H1 (cell line): Measurements from ENCODE around the gene IRF3. TPM values are rescaled to one million over a fixed set of nuclear protein-coding genes. Genes with fewer than 3 reads are reported as not detected.

Experiments used
- ASH2L ChIP-seq: fragments of 200-600, 300-600 bp; sonication (generic); IDR thresholded peaks from one replicate; pipeline ENCODE4 v1.7.1; 2017; ENCODE audit warnings: low read length
- CHD2 ChIP-seq: IDR thresholded peaks from 2 replicates; pipeline ENCODE4 v1.6.1; 2012; ENCODE audit warnings: low read length, improper control_type of control experiment
- CHD7 ChIP-seq: fragments of 300-600 bp; sonication (generic); IDR thresholded peaks from 2 replicates; pipeline ENCODE4 v1.7.1; 2012; ENCODE audit warnings: low read length, moderate library complexity, mild to moderate bottlenecking, inconsistent platforms; ENCODE audit not compliant: insufficient replicate concordance
- EP300 ChIP-seq, 2 experiments: IDR thresholded peaks; 1 replicate in 1 of 2; 2 replicates in 1 of 2; pipeline ENCODE4 v1.6.1; 2011 to 2012; ENCODE audit warnings: low read depth in 2 of 2, low read length in 2 of 2, mild to moderate bottlenecking in 2 of 2, borderline replicate concordance in 1 of 2, inconsistent platforms in 1 of 2, moderate library complexity in 1 of 2
- MAFK ChIP-seq: IDR thresholded peaks from 2 replicates; pipeline ENCODE4 v1.6.1; 2012; ENCODE audit warnings: low read depth, mild to moderate bottlenecking, improper control_type of control experiment, low read length
- MAX ChIP-seq: IDR thresholded peaks from 2 replicates; pipeline ENCODE4 v1.6.1; 2012; ENCODE audit warnings: inconsistent platforms
- NANOG ChIP-seq: IDR thresholded peaks from 2 replicates; pipeline ENCODE4 v1.6.1; 2011; ENCODE audit warnings: low read length, low read depth, mild to moderate bottlenecking, inconsistent platforms; ENCODE audit not compliant: insufficient read depth, poor library complexity, severe bottlenecking
- NRF1 ChIP-seq: IDR thresholded peaks from 2 replicates; pipeline ENCODE4 v1.6.1; 2011; ENCODE audit warnings: mild to moderate bottlenecking, low read depth, low read length, improper control_type of control experiment
- USF2 ChIP-seq: IDR thresholded peaks from 2 replicates; pipeline ENCODE4 v1.6.1; 2011; ENCODE audit warnings: low read length, improper control_type of control experiment
- polyA plus RNA-seq, 7 experiments: library from polyadenylated mRNA; depleted of rRNA in 3 of 7; stranded (reverse) in 5 of 7; unstranded in 2 of 7; fragments of >200 nt in 5 of 7; fragments of 200-250 nt in 2 of 7; gene quantifications; 1 replicate in 5 of 7; 2 replicates in 1 of 7; 4 replicates in 1 of 7; pipeline versions ENCODE4 v1.2.1 to v1.2.3, GENCODE V29; 2011 to 2013; ENCODE audit warnings: missing spikeins in 2 of 7, mixed read lengths in 2 of 7
- total RNA-seq: library from RNA; stranded (reverse); fragmentation: NEBNext Ultra II Directional; extraction: Animal tissue kit (Norgen Biotek cat#: 25700); gene quantifications from 2 replicates; pipeline ENCODE4 v1.2.1, GENCODE V29; 2021

IRF3 gene
- total and polyA plus RNA-seq, 2 of the 8 experiments (the other 6 are each of a cell fraction or from before 2014, with no cell fraction given), result 103 to 114 TPM

- TF ChIP-seq CHD7, result no peak
- TF ChIP-seq CHD2, result no peak
- no peak for TF ChIP-seq EP300 (IDR thresholded peaks at IDR 0.05; ENCODE audit: borderline replicate concordance in 1 of 2, low read depth in 2 of 2, low read length in 2 of 2)
- TF ChIP-seq NANOG, result no peak
- TF ChIP-seq USF2, result no peak
- no peak for TF ChIP-seq NRF1
- TF ChIP-seq ASH2L, result no peak
- TF ChIP-seq MAX, result peak; percentile 43
- TF ChIP-seq MAFK, result no peak
Measured at GRCh38 chr19:49635530-49636232, 30.0 kb downstream of the IRF3 start (continued).
